Uterus (tissue), 4 donors: ENCODE data around the gene DDX42. TPM values are rescaled to one million over a fixed set of nuclear protein-coding genes. Genes with fewer than 3 reads are reported as not detected.

ENCODE experiments used
- DNase-seq, 2 donors: peaks; one replicate each; pipeline ENCODE4 v3.0.0-alpha.2; 2019 to 2020
- H3K27ac ChIP-seq, 2 donors: fragments of 200-600 bp; sonication (generic); 1 replicate in 1 of 2; 2 replicates in 1 of 2; pipeline ENCODE4 v1.5.1; 2016 to 2018
- H3K27me3 ChIP-seq, 2 donors: fragments of 200-600 bp; sonication (generic); one replicate each; pipeline ENCODE4 v1.5.1; 2018 to 2019; ENCODE audit warnings: control low read depth in 1 of 2
- H3K36me3 ChIP-seq, 2 donors: fragments of 200-600 bp; sonication (generic); one replicate each; pipeline ENCODE4 v1.5.1; 2019; ENCODE audit warnings: control low read depth in 1 of 2
- H3K4me1 ChIP-seq, 2 donors: fragments of 200-600 bp; sonication (generic); one replicate each; pipeline ENCODE4 v1.5.1; 2018 to 2019; ENCODE audit warnings: control low read depth in 1 of 2
- H3K4me3 ChIP-seq, 2 donors: fragments of 200-600 bp; sonication (generic); 1 replicate in 1 of 2; 2 replicates in 1 of 2; pipeline ENCODE4 v1.5.1; 2018 to 2019; ENCODE audit warnings: mild to moderate bottlenecking in 1 of 2
- H3K9me3 ChIP-seq, 2 donors: fragments of 200-600 bp; sonication (generic); one replicate each; pipeline ENCODE4 v1.5.1; 2019; ENCODE audit warnings: control low read depth in 1 of 2
- CTCF ChIP-seq, 4 experiments: fragments of 200-600 bp in 2 of 4; fragments of 450-650 bp in 2 of 4; sonication (generic) in 2 of 4; IDR thresholded peaks; one replicate each; pipeline ENCODE4 v1.5.1; 2016 to 2019; ENCODE audit warnings: antibody characterized with exemption in 4 of 4, mild to moderate bottlenecking in 2 of 4, moderate library complexity in 1 of 4
- POLR2A ChIP-seq, 2 donors: fragments of 450-650 bp; IDR thresholded peaks; one replicate each; pipeline ENCODE4 v1.6.1; 2016; ENCODE audit warnings: antibody characterized with exemption in 2 of 2, mild to moderate bottlenecking in 1 of 2, moderate library complexity in 1 of 2
- intact Hi-C: fragments of 100-400 bp; cut with DNase I; formaldehyde crosslinking; loops from one replicate; pipeline ENCODE4 v1.15.1; 2023; ENCODE audit warnings: low total_unique reads
- total RNA-seq, 4 donors: library from RNA; depleted of rRNA in 3 of 4; stranded (reverse); fragments of >200 nt in 3 of 4; gene quantifications; one replicate each; pipeline versions ENCODE4 v1.1.0 to v1.2.4, GENCODE V29; 2014 to 2023
- donor health status: DM: yes; HTN: yes; CAD: no.

Gene DDX42
- total RNA-seq, 4 donors from 2014 or later: 89.9 to 180 (median 150) TPM

DNA sequence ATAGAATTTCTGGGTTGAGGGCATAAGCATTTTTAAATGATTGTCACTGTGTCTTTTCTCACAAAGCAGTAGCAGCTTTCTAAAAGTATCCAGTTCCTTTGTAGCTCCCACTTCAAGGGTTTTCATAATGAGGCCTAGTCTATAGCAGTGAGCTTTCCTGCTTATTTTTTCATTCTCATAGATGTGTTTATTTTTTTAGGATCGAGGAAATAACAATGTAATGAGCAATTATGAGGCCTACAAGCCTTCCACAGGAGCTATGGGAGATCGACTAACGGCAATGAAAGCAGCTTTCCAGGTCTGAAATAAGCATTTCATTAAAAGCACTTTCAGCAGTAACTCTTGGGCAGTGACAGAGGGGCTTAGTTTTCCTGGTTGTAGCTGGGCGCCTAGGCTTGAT is 42.7 kb downstream of the DDX42 start:
- H3K36me3 ChIP-seq: no peaks in the 10 kb centered on the region
- intact Hi-C loops: no loop called here

DNA sequence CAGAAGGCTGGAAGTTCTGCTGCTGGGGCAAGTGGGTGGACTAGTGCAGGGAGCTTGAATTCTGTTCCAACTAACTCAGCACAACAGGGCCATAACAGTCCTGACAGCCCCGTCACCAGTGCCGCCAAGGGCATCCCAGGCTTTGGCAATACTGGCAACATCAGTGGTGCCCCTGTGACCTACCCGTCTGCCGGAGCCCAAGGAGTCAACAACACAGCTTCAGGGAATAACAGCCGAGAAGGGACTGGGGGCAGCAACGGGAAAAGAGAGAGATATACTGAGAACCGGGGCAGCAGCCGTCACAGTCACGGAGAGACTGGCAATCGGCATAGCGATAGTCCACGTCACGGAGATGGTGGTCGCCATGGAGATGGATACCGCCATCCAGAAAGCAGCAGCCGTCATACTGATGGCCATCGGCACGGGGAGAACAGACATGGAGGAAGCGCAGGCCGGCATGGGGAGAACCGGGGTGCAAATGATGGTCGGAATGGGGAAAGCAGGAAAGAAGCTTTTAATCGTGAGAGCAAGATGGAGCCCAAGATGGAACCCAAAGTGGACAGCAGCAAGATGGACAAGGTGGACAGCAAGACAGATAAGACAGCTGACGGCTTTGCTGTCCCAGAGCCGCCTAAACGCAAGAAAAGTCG is 43.9 kb downstream of the DDX42 start:
- intact Hi-C loops: no loop called here
- H3K4me1 ChIP-seq: no peaks in the 10 kb centered on the region
- no peak for TF ChIP-seq POLR2A (IDR thresholded peaks at IDR 0.05)
- no peak for TF ChIP-seq CTCF (IDR thresholded peaks at IDR 0.05)
- H3K36me3 ChIP-seq: no peaks in the 10 kb centered on the region
- no peaks in the 10 kb centered on the region for H3K27me3 ChIP-seq
- H3K27ac ChIP-seq: no peak overlapping the region
- H3K4me3 ChIP-seq: no peak overlapping the region
- H3K9me3 ChIP-seq: no peaks in the 10 kb centered on the region
- no peak for DNase-seq

More for the DNA sequence above, 42.7 kb downstream of the DDX42 start:
- no peak overlapping the region for H3K4me3 ChIP-seq
- DNase-seq: no peak
- no peaks in the 10 kb centered on the region for H3K27me3 ChIP-seq
- no peaks in the 10 kb centered on the region for H3K4me1 ChIP-seq
- H3K27ac ChIP-seq: no peak overlapping the region
- H3K9me3 ChIP-seq: no peaks in the 10 kb centered on the region
- TF ChIP-seq CTCF (IDR thresholded peaks at IDR 0.05): no peak
- no peak for TF ChIP-seq POLR2A (IDR thresholded peaks at IDR 0.05)

DNA sequence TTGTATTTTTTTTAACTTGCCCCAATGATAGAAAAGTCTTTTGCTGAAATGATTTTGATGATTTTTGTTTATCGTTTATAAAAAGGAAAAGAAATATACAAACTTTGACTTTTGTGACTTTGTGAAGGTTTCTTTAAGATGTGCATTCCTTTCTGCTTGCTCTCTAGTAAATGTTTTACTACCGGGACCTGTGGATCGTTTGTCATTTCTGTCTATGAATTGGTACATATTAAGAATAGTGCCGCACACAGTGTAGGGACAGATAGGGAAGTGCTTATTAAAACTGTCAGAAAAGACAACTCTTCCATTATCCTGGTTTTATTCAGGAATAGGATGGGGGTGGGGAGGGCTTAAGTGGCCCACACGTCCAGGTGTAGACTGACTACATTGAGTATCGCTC is 45.2 kb downstream of the DDX42 start:
- H3K4me3 ChIP-seq: no peak overlapping the region
- no peaks in the 10 kb centered on the region for H3K9me3 ChIP-seq
- DNase-seq: no peak
- no peak for TF ChIP-seq POLR2A (IDR thresholded peaks at IDR 0.05)
- TF ChIP-seq CTCF (IDR thresholded peaks at IDR 0.05): no peak
- H3K27me3 ChIP-seq: no peaks in the 10 kb centered on the region
- intact Hi-C loops: no loop called here
- no peaks in the 10 kb centered on the region for H3K36me3 ChIP-seq
- no peaks in the 10 kb centered on the region for H3K4me1 ChIP-seq
- H3K27ac ChIP-seq: no peak overlapping the region

- Histone ChIP-seq H3K27ac (no peak overlapping the region), H3K27me3 (no peaks in the 10 kb centered on the region), H3K36me3 (no peaks in the 10 kb centered on the region), H3K4me1 (no peaks in the 10 kb centered on the region), H3K4me3 (no peak overlapping the region), H3K9me3 (no peaks in the 10 kb centered on the region)
- TF ChIP-seq CTCF (IDR thresholded peaks at IDR 0.05) (no peak), POLR2A (IDR thresholded peaks at IDR 0.05) (no peak)
- intact Hi-C loops: no loop called here
- no peak for DNase-seq
Measured at GRCh38 chr17:63819585-63820537, 45.9 kb downstream of the DDX42 start.

DNA sequence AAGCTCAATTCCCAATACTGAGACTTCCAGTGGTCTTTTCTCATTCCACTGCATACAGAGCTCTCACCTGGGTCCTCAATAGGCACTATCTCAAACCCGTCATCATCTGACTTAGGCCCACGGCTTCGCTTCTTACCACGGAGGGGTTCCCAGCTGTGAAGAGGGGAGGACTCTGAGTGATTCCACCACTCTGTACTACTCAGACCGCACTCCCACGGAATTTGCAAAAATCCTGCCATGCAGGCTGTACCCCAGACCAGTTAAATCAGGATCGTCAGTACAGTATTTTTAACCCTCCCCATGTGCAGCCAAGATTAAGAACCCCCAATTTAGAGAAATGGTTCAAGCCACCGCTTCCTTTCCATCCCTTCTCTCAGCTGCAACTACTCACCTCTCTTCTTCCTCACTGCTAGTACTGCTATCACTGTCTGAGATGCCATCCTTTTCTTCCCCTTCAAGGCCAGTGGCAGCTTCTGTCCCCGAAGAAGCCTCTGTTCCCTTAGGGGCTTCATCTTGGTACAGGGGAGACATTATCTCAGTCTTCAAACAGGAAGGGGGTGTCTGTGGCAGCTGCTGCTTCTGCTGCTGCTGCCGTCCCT is 47.1 kb downstream of the DDX42 start:
- intact Hi-C loops: no loop called here
- no peaks in the 10 kb centered on the region for H3K9me3 ChIP-seq
- TF ChIP-seq CTCF (IDR thresholded peaks at IDR 0.05) (no peak), POLR2A (IDR thresholded peaks at IDR 0.05) (no peak)
- H3K27ac ChIP-seq: no peak overlapping the region
- peaks cover 0 to 2% of the 10 kb centered on the region in 2 donors for H3K4me1 ChIP-seq
- DNase-seq: no peak
- no peak overlapping the region for H3K4me3 ChIP-seq
- H3K27me3 ChIP-seq: no peaks in the 10 kb centered on the region
- H3K36me3 ChIP-seq: no peaks in the 10 kb centered on the region
